ENCODE data around the gene RUNX1.

RUNX1 gene

DNA sequence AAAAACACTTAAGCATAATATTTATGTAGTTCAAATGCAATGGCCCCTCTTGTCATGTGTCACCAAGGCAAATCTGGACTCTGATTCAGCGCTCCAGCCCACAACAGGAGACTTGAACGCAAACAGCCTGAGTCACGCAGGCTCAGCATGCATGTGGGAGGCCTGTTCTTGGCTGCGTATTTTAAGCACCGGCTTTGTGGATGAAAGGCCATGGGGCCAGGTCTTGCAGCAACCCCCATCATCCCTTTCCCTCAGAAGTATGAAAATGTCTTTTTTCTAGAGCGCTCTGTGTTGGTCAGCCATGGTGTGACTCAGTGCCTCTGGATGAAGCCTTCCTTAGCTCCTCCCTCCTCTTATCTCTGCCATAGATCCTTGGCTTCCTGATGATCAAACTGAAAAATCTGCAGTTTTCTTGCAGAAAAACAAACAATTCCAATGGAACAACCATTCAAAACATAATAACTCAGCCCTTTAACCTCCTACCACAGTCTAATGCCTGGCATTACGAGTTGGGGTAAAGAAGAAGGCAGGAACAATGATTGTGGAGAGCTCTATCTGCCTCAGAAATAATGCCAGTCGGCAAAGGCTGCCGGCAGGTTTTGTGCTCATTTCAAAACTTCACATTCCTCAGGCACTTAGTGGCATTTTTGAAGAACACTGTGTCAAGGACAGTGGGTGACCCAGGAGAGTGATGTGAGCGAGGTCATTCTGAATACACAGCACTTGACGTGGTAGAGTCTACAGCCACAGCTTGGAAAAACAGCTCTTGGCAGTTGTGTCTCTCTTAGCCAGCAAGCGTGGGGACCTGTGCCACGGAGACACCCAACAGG, 212.8 kb downstream of the RUNX1 start:
- Histone ChIP-seq H3K9me3 (ENCODE audit: control insufficient read depth, low read length) (no peaks in the 10 kb centered on the region), H3K36me3 (ENCODE audit: control insufficient read depth, insufficient read depth, low read length) (no peaks in the 10 kb centered on the region), H3K4me3 (ENCODE audit: low read depth, low read length) (no peak overlapping the region), H3K79me2 (no peaks in the 10 kb centered on the region), H3K4me1 (no peaks in the 10 kb centered on the region), H3K9ac (no peak overlapping the region), H3K27me3 (ENCODE audit: control insufficient read depth, insufficient read depth, low read length) (no peaks in the 10 kb centered on the region), H3K27ac (no peak overlapping the region), H2AFZ (no peak overlapping the region), H3K4me2 (ENCODE audit: low read length) (no peak overlapping the region)
- TF ChIP-seq CTCF (IDR thresholded peaks at IDR 0.05) = no peak

GRCh38 chr21:34835526-34835925, 213.6 kb downstream of the RUNX1 start:
- no peak overlapping the region for H3K27ac ChIP-seq
- no peak for TF ChIP-seq CTCF (IDR thresholded peaks at IDR 0.05)
- no peaks in the 10 kb centered on the region for H3K79me2 ChIP-seq
- no peak overlapping the region for H3K4me3 ChIP-seq (ENCODE audit: low read depth, low read length)
- no peak overlapping the region for H3K4me2 ChIP-seq (ENCODE audit: low read length)
- no peak overlapping the region for H3K9ac ChIP-seq
- H3K36me3 ChIP-seq (ENCODE audit: control insufficient read depth, insufficient read depth, low read length) = no peaks in the 10 kb centered on the region
- no peak overlapping the region for H2AFZ ChIP-seq
- H3K9me3 ChIP-seq (ENCODE audit: control insufficient read depth, low read length) = no peaks in the 10 kb centered on the region
- H3K4me1 ChIP-seq = no peaks in the 10 kb centered on the region
- H3K27me3 ChIP-seq (ENCODE audit: control insufficient read depth, insufficient read depth, low read length) = no peaks in the 10 kb centered on the region

- H3K27me3 ChIP-seq (ENCODE audit: control insufficient read depth, insufficient read depth, low read length) = no peaks in the 10 kb centered on the region
- H3K9ac ChIP-seq = no peak overlapping the region
- no peaks in the 10 kb centered on the region for H3K9me3 ChIP-seq (ENCODE audit: control insufficient read depth, low read length)
- H2AFZ ChIP-seq = no peak overlapping the region
- H3K4me1 ChIP-seq = no peaks in the 10 kb centered on the region
- TF ChIP-seq CTCF (IDR thresholded peaks at IDR 0.05) = no peak
- no peak overlapping the region for H3K4me2 ChIP-seq (ENCODE audit: low read length)
- H3K27ac ChIP-seq = no peak overlapping the region
- no peaks in the 10 kb centered on the region for H3K36me3 ChIP-seq (ENCODE audit: control insufficient read depth, insufficient read depth, low read length)
- no peaks in the 10 kb centered on the region for H3K79me2 ChIP-seq
- no peak overlapping the region for H3K4me3 ChIP-seq (ENCODE audit: low read depth, low read length)
Measured at GRCh38 chr21:34834852-34835501, 214.1 kb downstream of the RUNX1 start.

GRCh38 chr21:34834290-34834689, 214.8 kb downstream of the RUNX1 start:
- Histone ChIP-seq H3K9ac (no peak overlapping the region), H3K4me3 (ENCODE audit: low read depth, low read length) (no peak overlapping the region), H3K4me2 (ENCODE audit: low read length) (no peak overlapping the region), H2AFZ (no peak overlapping the region), H3K9me3 (ENCODE audit: control insufficient read depth, low read length) (no peaks in the 10 kb centered on the region), H3K27me3 (ENCODE audit: control insufficient read depth, insufficient read depth, low read length) (no peaks in the 10 kb centered on the region), H3K27ac (no peak overlapping the region), H3K36me3 (ENCODE audit: control insufficient read depth, insufficient read depth, low read length) (no peaks in the 10 kb centered on the region), H3K79me2 (no peaks in the 10 kb centered on the region), H3K4me1 (no peaks in the 10 kb centered on the region)
- TF ChIP-seq CTCF (IDR thresholded peaks at IDR 0.05) = no peak
